ENCODE results near the gene SMC1A.

DNA sequence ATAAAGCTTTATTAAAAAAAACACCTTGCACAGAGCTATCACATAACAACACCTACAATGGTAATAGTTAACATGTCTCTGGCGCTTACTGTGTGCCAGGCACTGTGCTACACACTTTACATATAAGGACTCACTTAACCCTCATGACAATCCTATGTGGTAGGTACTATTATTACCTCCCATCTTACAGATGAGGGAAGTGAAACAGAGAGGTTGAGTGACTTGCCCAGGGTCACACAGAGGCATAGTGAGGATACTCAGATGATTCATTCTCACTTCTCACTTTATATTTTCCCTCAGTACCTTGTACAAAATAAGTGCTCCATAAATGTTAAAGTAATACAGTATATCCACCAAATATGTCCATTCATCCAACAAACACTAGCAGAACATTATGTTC, 97.7 kb downstream of the SMC1A start:
- TF ChIP-seq CTCF (IDR thresholded peaks at IDR 0.05) (no peak), POLR2A (IDR thresholded peaks at IDR 0.05) (no peak)

Measured in heart left ventricle (tissue), 13 donors.